GM12878 (cell line): Measurements from ENCODE around the gene LRRC73. TPM values are rescaled to one million over a fixed set of nuclear protein-coding genes. Genes with fewer than 3 reads are reported as not detected.

Source experiments
- ATAC-seq: fragments of 200-7000 bp; cut with Tn5 transposase; 3 replicates; pipeline ENCODE4 v1.9.1; 2020; ENCODE audit warnings: mild to moderate bottlenecking, moderate library complexity
- BruUV-seq: library from RNA; stranded (reverse); fragments of 400-500 nt; replicated peaks from 2 replicates; lab custom pipeline; 2021; lab: Mats Ljungman, UMichigan
- CTCF ChIA-PET: fragments of 300-600 bp; sonication (Branson Sonifier 250); formaldehyde crosslinking; extraction: SDS; loops from one replicate; lab custom pipeline; 2021; ENCODE audit warnings: inconsistent platforms; lab: Yijun Ruan, JAX
- POLR2A ChIA-PET: fragments of 350-600 bp; formaldehyde crosslinking; extraction: SDS; loops from one replicate; lab custom pipeline; 2021; ENCODE audit warnings: inconsistent platforms; lab: Charles Lee
- RAD21 ChIA-PET: fragments of 300-600 bp; sonication (Branson Sonifier 250); formaldehyde crosslinking; loops from one replicate; lab custom pipeline; 2023; ENCODE audit warnings: antibody characterized with exemption; ENCODE audit not compliant: unreplicated experiment; lab: Charles Lee
- SMC1A ChIA-PET: fragments of 300-600 bp; sonication (Branson Sonifier 250); formaldehyde crosslinking; loops from one replicate; lab custom pipeline; 2023; ENCODE audit not compliant: unreplicated experiment, uncharacterized antibody; lab: Charles Lee
- DNase-seq: peaks from one replicate; pipeline ENCODE4 v3.0.0-alpha.2; 2011; ENCODE audit warnings: low read depth, low spot score
- FAIRE-seq: peaks from 3 replicates; lab custom pipeline; 2011; peaks lifted over from hg19 to GRCh38; lab: Jason Lieb, UNC
- H2AFZ ChIP-seq: 2 replicates; pipeline ENCODE4 v1.6.0; 2011; ENCODE audit warnings: low read depth, low read length, control low read depth; ENCODE audit not compliant: control insufficient read depth
- H3K27ac ChIP-seq: 2 replicates; pipeline ENCODE4 v1.5.1; 2011; ENCODE audit warnings: control low read depth; ENCODE audit not compliant: control insufficient read depth, insufficient read depth
- H3K27me3 ChIP-seq, 2 experiments: replicated peaks in 1 of 2; 2 replicates each; pipeline versions ENCODE4 v1.6.0 to v1.6.1; 2011; ENCODE audit warnings: low read length in 1 of 2; ENCODE audit not compliant: control insufficient read depth in 2 of 2, insufficient read depth in 2 of 2
- H3K36me3 ChIP-seq, 2 experiments: 2 replicates each; pipeline ENCODE4 v1.5.1; 2011; ENCODE audit warnings: low read length in 1 of 2; ENCODE audit not compliant: control insufficient read depth in 2 of 2, insufficient read depth in 2 of 2
- H3K4me1 ChIP-seq: 2 replicates; pipeline ENCODE4 v1.6.1; 2011; ENCODE audit warnings: mild to moderate bottlenecking, low read length, moderate library complexity, mixed read lengths; ENCODE audit not compliant: control insufficient read depth, insufficient read depth
- H3K4me2 ChIP-seq: 2 replicates; pipeline ENCODE4 v1.6.0; 2011; ENCODE audit warnings: control low read depth; ENCODE audit not compliant: control insufficient read depth, insufficient read depth
- H3K4me3 ChIP-seq: fragments of 200-600 bp; sonication (generic); 2 replicates; pipeline ENCODE4 v1.5.1; 2016
- H3K79me2 ChIP-seq: 2 replicates; pipeline ENCODE4 v1.6.0; 2011; ENCODE audit warnings: low read length; ENCODE audit not compliant: control insufficient read depth, insufficient read depth
- H3K9ac ChIP-seq: 2 replicates; pipeline ENCODE4 v1.8.0; 2011; ENCODE audit warnings: low read length, control low read depth, mixed read lengths; ENCODE audit not compliant: control insufficient read depth, insufficient read depth
- H3K9me3 ChIP-seq: replicated peaks from 3 replicates; pipeline ENCODE4 v1.5.1; 2011; ENCODE audit warnings: mild to moderate bottlenecking, low read length; ENCODE audit not compliant: control insufficient read depth, insufficient read depth
- H4K20me1 ChIP-seq: 2 replicates; pipeline ENCODE4 v1.6.0; 2011; ENCODE audit not compliant: control insufficient read depth, insufficient read depth
- CREM ChIP-seq: IDR thresholded peaks from 2 replicates; pipeline ENCODE4 v1.6.1; 2014; ENCODE audit warnings: antibody characterized with exemption, low read depth
- CTCF ChIP-seq, 3 experiments: IDR thresholded peaks in 2 of 3; conservative IDR thresholded peaks in 1 of 3; 2 replicates each; pipeline ENCODE4 v1.5.1; 2011; ENCODE audit warnings: low read depth in 3 of 3, low read length in 3 of 3, mild to moderate bottlenecking in 3 of 3, control low read depth in 2 of 3, moderate library complexity in 2 of 3, inconsistent platforms in 1 of 3, mixed read lengths in 1 of 3; ENCODE audit not compliant: control insufficient read depth in 2 of 3, insufficient read depth in 1 of 3; ENCODE audit errors: extremely low read depth in 1 of 3
- EP300 ChIP-seq, 2 experiments: fragments of 150-350 bp in 1 of 2; IDR thresholded peaks; 2 replicates each; pipeline ENCODE4 v1.6.1; 2011 to 2012; ENCODE audit warnings: low read depth in 2 of 2, low read length in 2 of 2, borderline replicate concordance in 1 of 2, improper control_type of control experiment in 1 of 2, inconsistent platforms in 1 of 2; ENCODE audit not compliant: control insufficient read depth in 1 of 2
- IKZF1 ChIP-seq: fragments of 450-650 bp; conservative IDR thresholded peaks from 2 replicates; pipeline ENCODE4 v1.6.1; 2017; ENCODE audit warnings: antibody characterized with exemption, mild to moderate bottlenecking
- KLF5 ChIP-seq: fragments of 450-650 bp; IDR thresholded peaks from 2 replicates; pipeline ENCODE4 v1.6.1; 2014; ENCODE audit warnings: mild to moderate bottlenecking; ENCODE audit not compliant: partially characterized antibody
- MAX ChIP-seq: IDR thresholded peaks from 2 replicates; pipeline ENCODE4 v1.6.1; 2012; ENCODE audit warnings: low read depth, low read length, improper control_type of control experiment
- MXI1 ChIP-seq: fragments of 150-350 bp; IDR thresholded peaks from 2 replicates; pipeline ENCODE4 v1.6.1; 2011; ENCODE audit warnings: low read depth, mild to moderate bottlenecking, inconsistent platforms, low read length, improper control_type of control experiment
- NBN ChIP-seq: fragments of 450-650 bp; IDR thresholded peaks from 2 replicates; pipeline ENCODE4 v1.6.1; 2016
- NFIC ChIP-seq: IDR thresholded peaks from 2 replicates; pipeline ENCODE4 v1.6.1; 2012; ENCODE audit warnings: low read depth, mild to moderate bottlenecking, inconsistent platforms, low read length, moderate library complexity
- NR2C2 ChIP-seq: IDR thresholded peaks from 2 replicates; pipeline ENCODE4 v1.6.1; 2011; ENCODE audit warnings: borderline replicate concordance, low read depth; ENCODE audit not compliant: control insufficient read depth, insufficient read length
- RELA ChIP-seq: fragments of 450-650 bp; IDR thresholded peaks from 2 replicates; pipeline ENCODE4 v1.8.0; 2014; ENCODE audit warnings: borderline replicate concordance; ENCODE audit not compliant: partially characterized antibody
- SMAD5 ChIP-seq: IDR thresholded peaks from 2 replicates; pipeline ENCODE4 v1.6.1; 2016; ENCODE audit warnings: antibody characterized with exemption, low read depth
- SREBF1 ChIP-seq: IDR thresholded peaks from 2 replicates; pipeline ENCODE4 v1.6.1; 2012; ENCODE audit warnings: mild to moderate bottlenecking, low read length
- STAT1 ChIP-seq: fragments of 450-650 bp; conservative IDR thresholded peaks from 2 replicates; pipeline ENCODE4 v1.6.1; 2014; ENCODE audit warnings: antibody characterized with exemption, mild to moderate bottlenecking
- SUPT20H ChIP-seq: IDR thresholded peaks from 2 replicates; pipeline ENCODE4 v1.6.1; 2011; ENCODE audit warnings: low read depth, mild to moderate bottlenecking, low read length, moderate library complexity, borderline replicate concordance; ENCODE audit not compliant: control insufficient read depth
- TCF12 ChIP-seq: IDR thresholded peaks from 2 replicates; pipeline ENCODE4 v1.6.1; 2011; ENCODE audit warnings: low read depth, mild to moderate bottlenecking, low read length
- ZBTB11 ChIP-seq: fragments of 450-650 bp; formaldehyde crosslinking; IDR thresholded peaks from 2 replicates; pipeline ENCODE4 v1.5.0; 2022; ENCODE audit warnings: mild to moderate bottlenecking, missing genetic modification characterization
- ZNF384 ChIP-seq: IDR thresholded peaks from 2 replicates; pipeline ENCODE4 v1.6.1; 2012; ENCODE audit warnings: low read depth, mild to moderate bottlenecking, low read length, improper control_type of control experiment, borderline replicate concordance
- ZSCAN29 ChIP-seq: fragments of 450-650 bp; IDR thresholded peaks from 2 replicates; pipeline ENCODE4 v1.6.1; 2017; ENCODE audit warnings: mild to moderate bottlenecking, moderate library complexity
- WGBS: methylation state at CpG from one replicate; pipeline ENCODE4 v1.1.6; 2016; ENCODE audit warnings: low lambda C conversion rate; ENCODE audit not compliant: insufficient replicate concordance, insufficient coverage; ENCODE audit errors: missing lambda C conversion rate; 5-methylcytosine and 5-hydroxymethylcytosine counted together
- in situ Hi-C: fragments of 300-500 bp; cut with MboI; formaldehyde crosslinking; loops from 9 replicates; pipeline ENCODE4 v1.14.3; 2018; ENCODE audit warnings: mixed read lengths
- intact Hi-C: fragments of 100-400 bp; cut with micrococcal nuclease; formaldehyde crosslinking; loops from one replicate; pipeline ENCODE4 v1.14.2; 2022; ENCODE audit not compliant: unreplicated experiment
- polyA plus RNA-seq, 11 experiments: library from polyadenylated mRNA; depleted of rRNA in 4 of 11; unstranded in 6 of 11; stranded (reverse) in 5 of 11; fragments of >200 nt; fragmentation: Nextera tagmentation in 4 of 11; fragmentation: Illumina TruSeq in 1 of 11; extraction: Ambion mirVana in 4 of 11; extraction: Trizol in 1 of 11; gene quantifications; 1 replicate in 1 of 11; 2 replicates in 10 of 11; pipeline versions ENCODE4 v1.2.1 to v1.2.3, GENCODE V29; 2011 to 2016; ENCODE audit warnings: inconsistent platforms in 2 of 11, missing spikeins in 2 of 11, low read depth in 1 of 11
- total RNA-seq, 4 experiments: library from RNA; depleted of rRNA in 3 of 4; stranded (reverse); fragments of >200 nt in 3 of 4; fragmentation: Illumina TruSeq in 1 of 4; extraction: Trizol in 1 of 4; gene quantifications; 2 replicates each; pipeline versions ENCODE4 v1.2.1 to v1.2.3, GENCODE V29; 2013 to 2021

Gene LRRC73
- total and polyA plus RNA-seq, 10 of the 15 experiments (the other 5 are each of a cell fraction or from before 2014, with no cell fraction given) = 0.13 TPM; not detected in 9

GRCh38 chr6:43493230-43493629 lies 16.9 kb downstream of the LRRC73 start (continued):
- no peak for TF ChIP-seq NR2C2
- no peak for TF ChIP-seq SMAD5
- TF ChIP-seq RELA = no peak
- no peak for TF ChIP-seq KLF5
- no peak for TF ChIP-seq TCF12
- no peak for TF ChIP-seq ZSCAN29
- TF ChIP-seq SUPT20H = no peak
- no peak for TF ChIP-seq MXI1
- TF ChIP-seq, all 136 proteins: peak for 0

- no peak for FAIRE-seq
- H3K9ac ChIP-seq = no peak overlapping the region
- H4K20me1 ChIP-seq = no peaks in the 10 kb centered on the region; the same call in 1 of the 2 replicates
- H3K4me1 ChIP-seq = no peaks in the 10 kb centered on the region; the same call in 1 of the 2 replicates
- SMC1A ChIA-PET = interaction anchor here (1.3 to 1.7 kb wide), 2 partner anchors 9 to 13 kb away, joined by 5 read pairs; no protein-coding TSS in a partner anchor
- no peaks in the 10 kb centered on the region for H3K79me2 ChIP-seq
- DNase-seq = no peak
- CTCF ChIA-PET = interaction anchor here (1.0 to 7.6 kb wide), 6 partner anchors 8 to 65 kb away, joined by 3 to 70 read pairs (median 3); partner anchors contain the start of genes ABCC10 and LRRC73
- RAD21 ChIA-PET = no interaction called here
- no peak overlapping the region for H3K4me3 ChIP-seq
- no peak overlapping the region for H3K27ac ChIP-seq
- H3K9me3 ChIP-seq = no peaks in the 10 kb centered on the region
- H3K27me3 ChIP-seq = no peaks in the 10 kb centered on the region
- BruUV-seq = no TSS peak
- POLR2A ChIA-PET = interaction anchor here (1.3 kb wide), 1 partner anchor 13 kb away, joined by 4 read pairs; no protein-coding TSS in a partner anchor
- no peak overlapping the region for H2AFZ ChIP-seq
- H3K36me3 ChIP-seq = no peaks in the 10 kb centered on the region; a peak in 1 of 4 replicates
- H3K4me2 ChIP-seq = no peak overlapping the region
- intact Hi-C loops = no loop called here
- WGBS = 62% methylated on average over 3 of the region's 3 CpGs
- no peak for ATAC-seq
- in situ Hi-C loops = no loop called here
- no peak for TF ChIP-seq ZNF384
- no peak for TF ChIP-seq ZBTB11 (CRISPR knock-in tag)
- no peak for TF ChIP-seq SREBF1
- TF ChIP-seq IKZF1 = no peak
- no peak for TF ChIP-seq CTCF (IDR thresholded peaks at IDR 0.05 in 2 of 3, conservative IDR thresholded peaks at IDR 0.05 in 1 of 3; ENCODE audit: control insufficient read depth in 2 of 3, extremely low read depth in 1 of 3, insufficient read depth in 1 of 3, low read depth in 3 of 3, low read length in 3 of 3)
- TF ChIP-seq STAT1 = no peak
- no peak for TF ChIP-seq CREM
- TF ChIP-seq EP300 (IDR thresholded peaks at IDR 0.05; ENCODE audit: borderline replicate concordance in 1 of 2, control insufficient read depth in 1 of 2, low read depth in 2 of 2, low read length in 2 of 2) = no peak
- no peak for TF ChIP-seq NFIC
- TF ChIP-seq MAX = no peak
- no peak for TF ChIP-seq NBN
Measured at GRCh38 chr6:43492673-43493072, 17.5 kb downstream of the LRRC73 start.
